Panc1 (cell line): Measurements from ENCODE around the gene ABHD18.
"Not testable (repeated sequence)": the region's sequence is repeated elsewhere in the genome, so short reads cannot be mapped to it uniquely, and the experiment has no call there.

Experiments
- POLR2AphosphoS5 ChIP-seq: IDR thresholded peaks from 2 replicates; pipeline ENCODE4 v1.6.1; 2012; ENCODE audit warnings: mild to moderate bottlenecking, low read depth, low read length, moderate library complexity
- SIN3A ChIP-seq: IDR thresholded peaks from 2 replicates; pipeline ENCODE4 v1.6.1; 2012; ENCODE audit warnings: low read depth, mild to moderate bottlenecking, low read length, moderate library complexity, borderline replicate concordance; ENCODE audit not compliant: insufficient read depth
- TCF7L2 ChIP-seq: IDR thresholded peaks from 2 replicates; pipeline ENCODE4 v1.6.1; 2011; ENCODE audit warnings: mild to moderate bottlenecking, low read depth, low read length, inconsistent platforms
- TF ChIP-seq, protein P1 (sequence below): fragments of 450-650 bp; IDR thresholded peaks from 2 replicates; pipeline ENCODE4 v1.5.1; 2017; ENCODE audit warnings: mild to moderate bottlenecking
- TF ChIP-seq, protein P2 (sequence below), 2 experiments: IDR thresholded peaks; 2 replicates each; pipeline ENCODE4 v1.6.1; 2011 to 2012; ENCODE audit warnings: low read depth in 2 of 2, control low read depth in 1 of 2, low read length in 1 of 2, mild to moderate bottlenecking in 1 of 2, moderate library complexity in 1 of 2; ENCODE audit not compliant: insufficient read depth in 1 of 2

DNA sequence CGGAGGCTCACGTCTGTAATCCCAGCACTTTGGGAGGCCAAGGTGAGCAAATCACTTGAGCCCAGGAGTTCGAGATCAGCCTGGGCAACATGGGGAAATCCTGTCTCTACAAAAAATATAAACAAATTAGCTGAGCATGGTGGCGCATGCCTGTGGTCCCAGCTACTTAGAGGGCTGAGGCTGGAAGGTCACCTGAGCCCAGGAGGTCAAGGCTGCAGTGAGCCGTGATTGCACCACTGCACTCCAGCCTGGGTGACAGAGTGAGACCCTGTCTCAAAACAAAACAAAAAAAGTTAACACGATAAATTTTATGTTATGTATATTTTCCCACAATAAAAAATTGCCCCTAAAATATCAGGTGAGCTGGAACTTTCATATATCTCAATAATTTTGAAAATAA is 33.4 kb upstream of the ABHD18 start:
- not testable (repeated sequence) for TF ChIP-seq POLR2AphosphoS5, SIN3A, TCF7L2
- TF ChIP-seq, protein P1, sequence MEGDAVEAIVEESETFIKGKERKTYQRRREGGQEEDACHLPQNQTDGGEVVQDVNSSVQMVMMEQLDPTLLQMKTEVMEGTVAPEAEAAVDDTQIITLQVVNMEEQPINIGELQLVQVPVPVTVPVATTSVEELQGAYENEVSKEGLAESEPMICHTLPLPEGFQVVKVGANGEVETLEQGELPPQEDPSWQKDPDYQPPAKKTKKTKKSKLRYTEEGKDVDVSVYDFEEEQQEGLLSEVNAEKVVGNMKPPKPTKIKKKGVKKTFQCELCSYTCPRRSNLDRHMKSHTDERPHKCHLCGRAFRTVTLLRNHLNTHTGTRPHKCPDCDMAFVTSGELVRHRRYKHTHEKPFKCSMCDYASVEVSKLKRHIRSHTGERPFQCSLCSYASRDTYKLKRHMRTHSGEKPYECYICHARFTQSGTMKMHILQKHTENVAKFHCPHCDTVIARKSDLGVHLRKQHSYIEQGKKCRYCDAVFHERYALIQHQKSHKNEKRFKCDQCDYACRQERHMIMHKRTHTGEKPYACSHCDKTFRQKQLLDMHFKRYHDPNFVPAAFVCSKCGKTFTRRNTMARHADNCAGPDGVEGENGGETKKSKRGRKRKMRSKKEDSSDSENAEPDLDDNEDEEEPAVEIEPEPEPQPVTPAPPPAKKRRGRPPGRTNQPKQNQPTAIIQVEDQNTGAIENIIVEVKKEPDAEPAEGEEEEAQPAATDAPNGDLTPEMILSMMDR = not testable (repeated sequence)
- TF ChIP-seq, protein P2, sequence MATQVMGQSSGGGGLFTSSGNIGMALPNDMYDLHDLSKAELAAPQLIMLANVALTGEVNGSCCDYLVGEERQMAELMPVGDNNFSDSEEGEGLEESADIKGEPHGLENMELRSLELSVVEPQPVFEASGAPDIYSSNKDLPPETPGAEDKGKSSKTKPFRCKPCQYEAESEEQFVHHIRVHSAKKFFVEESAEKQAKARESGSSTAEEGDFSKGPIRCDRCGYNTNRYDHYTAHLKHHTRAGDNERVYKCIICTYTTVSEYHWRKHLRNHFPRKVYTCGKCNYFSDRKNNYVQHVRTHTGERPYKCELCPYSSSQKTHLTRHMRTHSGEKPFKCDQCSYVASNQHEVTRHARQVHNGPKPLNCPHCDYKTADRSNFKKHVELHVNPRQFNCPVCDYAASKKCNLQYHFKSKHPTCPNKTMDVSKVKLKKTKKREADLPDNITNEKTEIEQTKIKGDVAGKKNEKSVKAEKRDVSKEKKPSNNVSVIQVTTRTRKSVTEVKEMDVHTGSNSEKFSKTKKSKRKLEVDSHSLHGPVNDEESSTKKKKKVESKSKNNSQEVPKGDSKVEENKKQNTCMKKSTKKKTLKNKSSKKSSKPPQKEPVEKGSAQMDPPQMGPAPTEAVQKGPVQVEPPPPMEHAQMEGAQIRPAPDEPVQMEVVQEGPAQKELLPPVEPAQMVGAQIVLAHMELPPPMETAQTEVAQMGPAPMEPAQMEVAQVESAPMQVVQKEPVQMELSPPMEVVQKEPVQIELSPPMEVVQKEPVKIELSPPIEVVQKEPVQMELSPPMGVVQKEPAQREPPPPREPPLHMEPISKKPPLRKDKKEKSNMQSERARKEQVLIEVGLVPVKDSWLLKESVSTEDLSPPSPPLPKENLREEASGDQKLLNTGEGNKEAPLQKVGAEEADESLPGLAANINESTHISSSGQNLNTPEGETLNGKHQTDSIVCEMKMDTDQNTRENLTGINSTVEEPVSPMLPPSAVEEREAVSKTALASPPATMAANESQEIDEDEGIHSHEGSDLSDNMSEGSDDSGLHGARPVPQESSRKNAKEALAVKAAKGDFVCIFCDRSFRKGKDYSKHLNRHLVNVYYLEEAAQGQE (IDR thresholded peaks at IDR 0.05; ENCODE audit: insufficient read depth in 1 of 2, low read depth in 2 of 2, low read length in 1 of 2) = not testable (repeated sequence)
